Limb (tissue), 2 donors: ENCODE data around the gene CCDC24.

Experiments used
- DNase-seq, 2 donors: peaks; one replicate each; pipeline ENCODE4 v3.0.0-alpha.2; 2016; ENCODE audit errors: extremely low spot score in 2 of 2

Gene CCDC24

DNA sequence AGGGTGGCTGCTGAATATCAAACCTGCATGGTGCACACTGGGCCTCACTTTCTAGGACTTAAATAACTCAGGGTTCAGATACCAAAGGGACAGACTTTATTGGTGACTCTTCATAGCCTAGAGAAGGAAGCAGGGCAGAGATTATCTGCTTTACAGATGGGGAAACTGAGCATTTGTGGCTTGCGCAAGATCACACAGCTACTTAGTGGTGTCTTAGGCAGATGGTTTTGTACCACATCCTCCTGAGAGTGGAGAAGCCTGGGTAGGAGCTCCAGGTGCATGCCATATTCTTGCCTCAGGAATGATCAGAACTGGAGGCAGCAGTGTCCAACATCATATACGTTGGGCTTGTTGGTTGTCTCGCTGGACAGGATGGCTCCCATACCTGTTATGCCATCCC lies 28.4 kb upstream of the CCDC24 start:
- DNase-seq = no peak

DNA sequence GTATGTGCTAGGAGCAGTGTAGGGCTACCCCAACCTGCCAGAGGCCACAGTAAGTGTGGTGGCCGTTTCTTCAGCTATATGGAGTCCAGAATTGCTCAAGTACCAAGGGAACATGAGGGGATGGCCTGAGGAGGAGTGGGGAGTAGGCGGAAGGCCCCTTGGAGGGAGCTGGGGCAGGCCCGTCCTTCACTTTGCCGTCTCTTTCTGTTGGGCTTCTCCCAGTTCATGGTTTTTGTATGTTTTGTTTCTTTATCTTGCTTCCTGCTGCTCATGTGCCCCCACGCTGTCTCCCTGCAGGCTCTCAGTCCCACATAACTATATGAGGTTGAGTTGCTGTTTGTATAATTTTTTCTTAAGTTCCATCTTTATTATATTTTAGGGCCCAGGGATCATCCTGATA lies 27.5 kb upstream of the CCDC24 start:
- no peak for DNase-seq

DNA sequence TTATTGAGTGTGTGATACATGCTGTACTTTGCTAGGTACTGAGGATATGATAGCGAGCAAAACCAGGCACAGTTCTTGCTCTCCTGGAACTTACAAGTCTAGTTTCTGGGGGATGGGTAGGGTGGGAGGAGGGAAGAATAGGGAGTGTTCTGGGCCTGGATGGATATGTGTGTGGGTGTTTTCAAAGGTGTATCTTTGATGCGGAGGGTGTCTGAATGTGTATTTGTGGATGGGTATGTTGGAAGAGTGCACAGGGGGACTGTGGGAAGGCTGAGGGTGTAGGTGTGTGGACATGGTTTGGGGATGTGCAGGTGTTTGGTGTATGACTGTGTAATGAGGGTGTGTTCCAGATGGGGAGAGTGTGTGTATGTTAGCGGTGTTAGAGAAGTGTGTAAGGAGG lies 26.1 kb upstream of the CCDC24 start:
- no peak for DNase-seq

DNA sequence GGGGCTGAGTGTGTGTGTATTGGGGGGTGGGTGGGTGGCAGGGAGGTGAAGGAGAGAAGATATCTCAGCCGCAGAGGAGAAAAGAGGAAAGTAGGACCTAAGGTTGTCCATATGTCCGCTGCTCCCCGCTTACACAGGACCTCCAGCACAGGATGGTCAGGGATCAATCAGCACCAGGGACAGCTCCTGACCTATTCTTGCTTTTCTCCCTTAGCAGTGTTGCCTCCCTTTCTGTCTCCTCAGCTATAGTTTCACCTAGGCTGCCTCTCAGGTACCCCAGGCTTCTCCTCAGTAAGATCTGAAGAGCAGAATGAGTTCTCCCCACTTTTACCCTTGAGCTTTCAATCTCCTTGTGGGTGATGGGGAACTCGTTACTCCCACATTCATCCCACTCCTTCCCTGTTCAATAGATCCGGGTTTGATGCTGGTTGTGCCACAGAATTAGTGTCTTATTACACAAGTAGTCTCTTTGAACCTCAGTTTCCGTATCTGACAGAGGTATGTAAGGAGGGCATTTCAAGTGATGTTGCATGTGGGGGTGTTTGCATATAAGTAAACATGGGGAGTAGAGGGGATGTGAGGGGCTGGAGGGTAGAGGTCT lies 23.0 kb upstream of the CCDC24 start:
- no peak for DNase-seq

DNA sequence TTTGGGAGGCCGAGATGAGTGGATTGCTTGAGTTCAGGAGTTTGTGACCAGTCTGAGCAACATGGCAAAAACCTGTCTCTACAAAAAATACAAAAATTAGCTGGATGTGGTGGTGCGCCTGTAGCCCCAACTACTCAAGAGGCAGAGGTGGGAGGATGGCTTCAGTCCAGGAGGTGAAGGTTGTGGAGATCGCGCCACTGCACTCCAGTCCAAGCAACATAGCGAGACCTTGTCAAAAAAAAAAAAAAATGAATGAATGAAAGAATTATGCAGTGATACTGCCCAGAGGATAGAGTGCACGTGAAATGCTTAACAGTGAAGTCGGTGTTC lies 22.0 kb upstream of the CCDC24 start:
- no peak for DNase-seq

DNA sequence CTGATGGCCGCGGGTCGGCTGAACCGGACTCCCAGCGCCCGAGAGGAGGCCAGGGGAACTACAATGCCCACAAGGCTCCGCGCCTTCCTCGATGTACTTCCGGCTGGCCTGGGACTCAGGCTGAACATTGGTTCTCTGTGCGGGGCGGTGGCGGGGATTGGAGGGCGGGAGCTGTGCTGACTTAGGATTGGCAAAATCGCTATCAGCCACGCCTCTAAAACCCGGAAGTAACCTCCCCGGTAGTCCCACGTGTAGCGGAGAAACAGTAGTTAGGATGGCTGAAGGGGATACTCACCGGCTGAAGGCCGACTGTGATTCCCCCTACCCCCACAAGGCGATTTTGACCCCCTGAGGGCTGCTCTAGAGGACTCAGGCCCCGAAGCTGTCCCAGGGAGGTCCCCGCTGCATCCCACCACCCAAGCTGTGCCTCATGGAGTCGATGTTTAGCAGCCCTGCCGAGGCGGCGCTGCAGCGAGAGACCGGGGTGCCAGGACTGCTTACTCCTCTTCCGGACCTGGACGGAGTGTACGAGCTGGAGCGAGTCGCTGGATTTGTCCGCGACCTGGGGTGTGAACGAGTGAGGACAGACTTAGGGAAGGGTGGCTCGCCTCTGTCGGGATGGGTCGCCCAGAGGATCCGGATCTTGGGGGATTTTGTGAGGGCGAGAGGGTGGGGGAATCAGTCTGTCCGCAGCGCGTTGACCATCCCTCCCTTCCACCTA lies 21.5 kb upstream of the CCDC24 start, which contains the start of gene DPH2:
Gene DPH2 (plus strand): TSS at position 265 of the 721 bp plus-strand sequence. CDS start 166 bp downstream, at position 431.
- peak; percentile 96 to 98 for DNase-seq

DNA sequence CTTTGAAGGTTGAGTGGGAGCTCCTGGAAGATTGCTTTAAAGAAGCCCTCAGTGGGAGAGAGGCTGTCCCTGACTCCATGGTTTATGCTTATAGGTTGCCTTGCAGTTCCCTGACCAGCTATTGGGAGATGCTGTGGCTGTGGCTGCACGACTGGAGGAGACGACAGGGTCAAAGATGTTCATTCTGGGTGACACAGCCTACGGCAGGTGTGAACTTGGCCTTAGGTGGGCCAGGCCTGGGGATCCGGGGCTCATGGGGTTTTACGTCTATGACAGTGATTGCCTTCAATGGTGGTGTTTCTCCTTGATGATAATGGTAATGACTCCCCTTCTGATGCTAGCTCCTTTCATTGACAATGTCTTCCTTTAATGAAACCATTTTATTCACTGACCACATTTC lies 20.9 kb upstream of the CCDC24 start:
- no peak for DNase-seq

DNA sequence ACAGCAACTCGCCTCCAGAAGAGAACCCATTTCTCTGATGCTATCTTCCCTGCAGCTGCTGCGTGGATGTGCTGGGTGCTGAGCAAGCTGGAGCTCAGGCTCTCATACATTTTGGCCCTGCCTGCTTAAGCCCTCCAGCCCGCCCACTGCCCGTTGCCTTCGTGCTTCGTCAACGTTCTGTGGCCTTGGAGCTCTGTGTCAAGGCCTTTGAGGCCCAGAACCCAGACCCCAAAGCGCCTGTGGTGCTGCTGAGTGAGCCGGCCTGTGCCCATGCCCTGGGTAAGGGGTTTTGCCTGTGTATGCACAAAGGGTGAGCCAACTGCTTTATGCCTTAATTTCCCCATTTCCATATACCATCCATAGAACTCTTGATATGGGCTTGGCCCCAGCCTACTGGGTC lies 20.5 kb upstream of the CCDC24 start:
- no peak for DNase-seq

DNA sequence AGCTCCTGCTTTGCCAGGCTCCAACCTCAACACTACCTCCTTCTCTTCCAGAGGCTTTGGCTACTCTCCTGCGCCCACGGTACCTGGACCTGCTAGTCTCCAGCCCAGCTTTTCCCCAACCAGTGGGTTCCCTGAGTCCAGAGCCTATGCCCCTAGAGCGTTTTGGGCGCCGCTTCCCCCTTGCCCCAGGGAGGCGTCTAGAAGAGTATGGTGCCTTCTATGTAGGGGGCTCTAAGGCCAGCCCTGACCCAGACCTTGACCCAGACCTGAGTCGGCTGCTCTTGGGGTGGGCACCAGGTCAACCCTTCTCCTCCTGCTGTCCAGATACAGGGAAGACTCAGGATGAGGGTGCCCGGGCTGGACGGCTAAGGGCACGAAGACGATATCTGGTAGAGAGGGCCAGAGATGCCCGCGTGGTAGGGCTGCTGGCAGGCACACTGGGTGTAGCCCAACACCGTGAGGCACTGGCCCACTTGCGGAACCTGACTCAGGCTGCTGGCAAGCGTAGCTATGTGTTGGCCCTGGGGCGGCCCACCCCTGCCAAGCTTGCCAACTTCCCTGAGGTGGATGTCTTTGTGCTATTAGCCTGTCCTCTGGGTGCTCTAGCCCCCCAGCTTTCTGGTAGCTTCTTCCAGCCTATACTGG lies 19.9 kb upstream of the CCDC24 start:
- DNase-seq = peak in 1 of 2 donors; percentile 21

DNA sequence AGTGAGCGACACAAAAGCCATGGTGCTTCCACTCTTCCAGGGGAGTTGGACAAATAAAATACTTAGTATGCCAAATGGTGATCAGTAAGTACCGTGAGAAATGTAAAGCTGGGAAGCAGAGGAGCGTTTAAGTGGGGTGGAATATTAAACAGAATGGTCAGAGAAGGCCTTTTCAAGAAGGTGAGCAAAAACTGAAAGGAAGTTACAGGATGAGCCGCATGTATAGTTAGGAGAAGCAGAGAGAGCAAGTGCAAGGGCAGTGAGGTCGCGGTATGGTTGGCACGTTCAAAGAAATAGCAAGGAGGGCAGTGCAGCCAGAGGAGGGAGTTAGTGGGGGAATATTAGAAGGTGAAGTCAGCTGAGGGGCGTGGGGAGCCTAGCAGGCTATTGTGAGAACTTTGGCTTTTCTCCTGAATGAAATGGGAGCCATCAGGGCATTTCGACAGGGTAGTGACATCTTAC lies 17.4 kb upstream of the CCDC24 start:
- DNase-seq = no peak

DNA sequence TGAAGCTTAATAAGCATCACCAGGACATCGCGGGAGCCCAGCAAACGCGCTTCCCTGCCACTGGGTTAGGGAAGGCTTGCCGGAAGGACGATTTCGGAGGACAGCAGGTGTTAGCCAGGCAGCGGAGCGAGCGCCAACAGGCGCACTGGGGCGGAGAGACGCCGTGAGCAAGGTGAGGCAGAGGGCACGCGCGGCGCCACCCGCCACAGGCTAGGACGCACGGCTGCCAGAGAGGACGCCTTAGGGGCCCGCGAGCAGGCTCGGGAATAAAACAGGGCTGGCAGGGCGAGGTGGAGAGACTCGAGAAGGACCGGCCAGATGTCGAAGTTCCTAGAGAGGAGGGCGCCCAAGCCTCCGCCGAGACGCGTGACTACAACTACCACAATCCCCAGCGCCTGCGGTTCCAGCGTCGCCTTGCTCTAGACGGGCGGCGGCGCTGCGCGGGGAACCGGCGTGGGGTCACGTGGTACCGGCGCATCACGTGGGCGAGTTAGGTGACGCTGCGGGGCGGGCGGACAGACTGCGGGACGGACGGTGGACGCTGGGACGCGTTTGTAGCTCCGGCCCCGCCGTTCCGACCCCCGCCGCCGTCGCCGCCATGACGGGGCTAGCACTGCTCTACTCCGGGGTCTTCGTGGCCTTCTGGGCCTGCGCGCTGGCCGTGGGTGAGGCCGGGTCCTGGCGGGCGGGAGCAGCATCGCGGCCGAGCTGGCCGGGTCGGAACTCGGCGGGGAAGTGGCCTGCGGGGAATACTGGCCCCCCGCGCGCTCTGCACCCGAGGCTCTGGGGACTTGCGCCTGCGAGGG lies 16.8 kb upstream of the CCDC24 start, which contains the start of gene ATP6V0B:
Gene ATP6V0B (plus strand): TSS at position 518 of the 806 bp plus-strand sequence. CDS start 81 bp downstream, at position 599.
- peak; percentile 94 to 97 for DNase-seq

DNA sequence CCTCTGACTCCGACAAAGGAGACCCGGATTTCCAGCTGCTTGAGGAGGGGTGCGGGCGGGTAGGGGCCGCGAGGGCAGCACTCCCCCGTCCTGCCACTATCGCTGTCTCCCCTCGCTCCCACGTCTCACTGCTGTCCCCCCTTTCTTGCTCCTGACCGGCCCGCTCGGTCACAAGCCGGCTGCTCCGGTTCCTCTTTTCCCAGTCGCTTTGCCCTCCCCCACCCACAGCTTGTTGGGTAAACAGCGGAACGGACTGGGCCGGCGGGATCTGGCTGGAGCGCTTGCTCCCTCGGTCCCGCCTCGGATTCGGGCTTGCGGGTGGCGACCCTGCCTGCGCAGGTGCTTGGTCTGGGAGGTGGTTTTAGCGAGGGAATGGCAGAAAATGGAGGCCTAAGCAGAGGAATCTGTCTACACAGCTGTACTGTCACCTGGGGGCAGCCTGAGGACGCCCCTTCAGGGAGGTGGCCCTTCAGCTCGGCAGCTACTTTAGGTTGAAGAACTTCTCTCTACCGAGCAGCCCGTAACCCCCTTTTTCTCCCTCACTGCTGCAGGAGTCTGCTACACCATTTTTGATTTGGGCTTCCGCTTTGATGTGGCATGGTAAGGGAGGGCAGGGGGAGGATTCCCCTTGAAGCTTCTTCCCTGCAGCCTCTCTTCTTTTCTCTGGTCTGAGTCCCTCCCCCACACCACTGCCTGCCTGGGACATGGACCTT lies 16.0 kb upstream of the CCDC24 start:
- DNase-seq = no peak

DNA sequence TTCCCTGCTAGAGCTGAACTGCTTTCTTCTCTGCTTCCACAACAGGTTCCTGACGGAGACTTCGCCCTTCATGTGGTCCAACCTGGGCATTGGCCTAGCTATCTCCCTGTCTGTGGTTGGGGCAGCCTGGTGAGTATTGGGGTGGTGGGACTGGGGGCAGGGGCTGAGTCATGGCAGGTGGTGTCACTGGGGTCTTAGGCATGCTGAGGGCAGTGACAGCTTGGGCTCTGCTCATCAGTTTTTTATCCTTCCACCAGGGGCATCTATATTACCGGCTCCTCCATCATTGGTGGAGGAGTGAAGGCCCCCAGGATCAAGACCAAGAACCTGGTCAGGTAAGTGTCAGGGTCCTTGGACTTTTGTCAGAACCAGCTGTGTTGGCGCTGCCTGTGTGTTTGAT lies 15.4 kb upstream of the CCDC24 start:
- no peak for DNase-seq

DNA sequence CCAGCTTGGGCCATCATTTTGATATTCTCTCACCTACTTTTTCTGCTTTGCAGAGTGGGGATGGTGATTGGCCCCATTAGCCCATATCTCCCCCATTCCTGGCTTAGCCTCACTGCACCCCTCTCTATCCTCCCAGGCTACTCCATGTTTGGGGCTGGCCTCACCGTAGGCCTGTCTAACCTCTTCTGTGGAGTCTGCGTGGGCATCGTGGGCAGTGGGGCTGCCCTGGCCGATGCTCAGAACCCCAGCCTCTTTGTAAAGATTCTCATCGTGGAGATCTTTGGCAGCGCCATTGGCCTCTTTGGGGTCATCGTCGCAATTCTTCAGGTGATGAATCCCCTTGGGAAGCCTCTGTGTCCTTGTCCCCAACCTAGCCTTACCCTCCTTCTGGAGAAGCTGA lies 14.5 kb upstream of the CCDC24 start:
- no peak for DNase-seq

DNA sequence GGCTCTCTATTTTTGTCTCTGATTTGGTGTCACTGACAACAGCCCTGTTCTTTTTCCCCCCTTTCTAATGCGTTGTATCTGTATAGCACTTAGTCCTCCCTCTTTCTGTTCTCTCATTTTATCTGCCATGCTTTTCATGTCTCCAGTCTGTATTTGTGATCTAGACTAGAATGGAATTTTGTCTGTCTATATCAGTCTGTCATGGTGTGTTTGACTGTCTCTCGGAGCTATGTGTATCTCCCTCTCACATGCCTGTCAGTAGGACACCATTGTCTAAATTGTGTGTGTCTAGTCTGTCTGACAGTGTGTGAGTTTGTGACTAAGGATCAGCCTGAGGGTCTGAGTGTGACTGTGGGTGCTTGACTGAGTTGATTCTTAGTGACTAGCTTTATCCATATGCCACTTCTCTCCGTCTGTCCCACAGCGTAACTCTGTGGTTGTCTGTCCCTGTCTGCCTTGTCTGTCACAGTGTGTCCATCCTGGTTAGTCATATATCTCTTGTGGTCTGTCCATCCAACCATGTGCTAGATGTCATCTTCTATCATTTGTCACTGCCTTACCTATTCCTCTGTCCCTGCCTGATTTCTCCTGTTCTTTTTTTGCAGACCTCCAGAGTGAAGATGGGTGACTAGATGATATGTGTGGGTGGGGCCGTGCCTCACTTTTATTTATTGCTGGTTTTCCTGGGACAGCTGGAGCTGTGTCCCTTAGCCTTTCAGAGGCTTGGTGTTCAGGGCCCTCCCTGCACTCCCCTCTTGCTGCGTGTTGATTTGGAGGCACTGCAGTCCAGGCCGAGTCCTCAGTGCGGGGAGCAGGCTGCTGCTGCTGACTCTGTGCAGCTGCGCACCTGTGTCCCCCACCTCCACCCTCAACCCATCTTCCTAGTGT lies 13.8 kb upstream of the CCDC24 start:
- no peak for DNase-seq

DNA sequence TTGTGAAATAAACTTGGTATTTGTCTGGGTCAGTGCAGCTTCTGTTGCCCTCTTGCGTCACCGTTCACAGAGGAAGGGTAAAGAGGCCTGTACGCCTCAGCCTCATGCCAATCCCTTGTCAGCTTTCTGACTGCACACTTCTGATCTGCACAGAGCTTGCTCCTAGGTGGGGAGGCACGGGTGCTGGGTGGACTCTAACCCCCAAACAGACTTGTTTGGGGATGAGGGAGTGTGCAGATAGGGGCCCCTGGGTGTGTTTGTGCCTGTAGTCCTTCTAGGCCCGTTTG lies 13.2 kb upstream of the CCDC24 start:
- no peak for DNase-seq

DNA sequence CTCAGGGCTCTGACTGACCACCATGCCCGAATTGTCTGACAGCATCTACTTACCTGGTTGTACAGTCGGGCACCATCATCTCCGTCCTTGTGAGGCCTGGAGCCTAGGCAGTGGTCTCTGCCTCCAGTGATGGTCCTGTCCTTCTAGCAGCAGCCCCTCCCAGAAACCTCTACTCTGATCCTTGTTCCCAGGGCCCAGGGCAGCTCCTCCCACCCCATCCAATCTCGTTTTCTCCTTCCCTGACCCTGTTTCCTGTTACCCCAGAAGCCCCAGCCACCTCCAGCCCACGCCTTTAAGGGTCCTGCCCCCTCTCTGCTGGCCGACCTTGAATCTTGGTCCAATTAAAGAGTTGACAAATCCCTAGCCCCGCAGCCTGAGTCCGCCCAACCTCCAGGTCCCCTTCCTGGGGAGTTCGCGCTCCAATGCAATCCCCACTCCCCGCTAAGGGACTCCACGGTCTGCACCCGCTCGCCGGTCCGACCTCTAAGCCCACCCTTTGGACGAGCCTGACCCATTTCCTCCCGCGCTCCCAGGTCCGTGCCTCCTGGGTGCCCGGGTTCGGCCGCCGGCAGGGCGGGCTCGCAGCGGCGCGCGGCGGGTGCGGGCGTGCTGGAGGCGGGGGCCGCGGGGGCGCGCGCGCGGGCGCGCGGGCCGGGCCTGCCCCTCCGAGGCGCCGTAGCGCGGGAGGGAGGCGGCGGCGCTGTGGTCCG lies 12.7 kb upstream of the CCDC24 start, which contains the start of gene B4GALT2:
Gene B4GALT2 (plus strand): TSS at position 660 of the 710 bp plus-strand sequence. CDS start 1,951 bp downstream, outside the sequence.
- peak in 1 of 2 donors; percentile 75 for DNase-seq

DNA sequence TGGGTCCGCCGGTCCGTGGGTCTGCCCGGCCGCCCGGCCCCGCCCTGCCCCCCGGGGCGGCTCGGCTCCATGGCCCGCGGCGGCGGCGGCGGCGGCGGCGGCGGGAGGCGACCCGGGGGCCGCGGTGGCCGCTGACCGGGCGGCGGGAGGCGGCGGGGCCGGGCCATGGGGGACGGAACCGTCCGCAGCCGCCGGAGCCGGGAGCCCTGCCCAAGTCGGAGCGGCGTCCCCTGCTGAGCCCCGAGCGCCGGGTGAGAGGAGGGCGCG lies 12.2 kb upstream of the CCDC24 start:
- no peak for DNase-seq

DNA sequence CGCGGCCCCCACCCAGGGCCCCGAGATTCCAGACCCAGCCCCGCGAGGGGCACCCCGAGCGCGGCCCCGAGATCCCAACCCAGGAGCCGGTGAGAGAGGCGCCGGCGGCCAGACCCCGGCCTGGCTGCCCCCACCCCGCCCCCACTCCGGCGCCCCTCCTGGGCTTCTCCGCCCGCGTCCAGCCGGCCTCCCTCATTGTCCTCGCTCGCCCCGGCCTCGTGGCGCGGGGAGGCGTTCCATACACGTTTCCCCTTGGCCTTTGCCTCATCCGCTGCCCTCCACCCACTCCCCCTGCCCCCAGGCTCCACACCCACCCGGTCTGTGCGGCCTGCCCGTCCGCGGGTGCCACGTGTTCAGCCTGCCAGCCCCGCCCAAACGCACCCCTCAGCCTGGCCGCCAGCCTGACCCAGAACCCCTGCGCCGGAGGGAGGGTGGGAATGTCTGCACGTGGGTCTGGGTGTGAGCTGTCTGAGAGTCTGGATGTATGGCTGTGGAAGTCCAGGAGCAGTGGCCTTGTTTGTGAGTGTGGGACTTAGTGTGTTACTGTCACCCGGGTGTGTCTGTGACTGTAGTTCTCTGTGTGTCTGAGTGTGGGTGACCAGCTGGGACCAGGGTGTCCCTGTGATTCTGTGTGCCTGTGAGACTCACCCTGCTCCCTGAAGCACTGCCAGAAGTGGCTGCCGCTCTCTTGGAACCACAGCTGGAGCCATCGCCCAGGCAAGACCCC lies 11.7 kb upstream of the CCDC24 start:
- DNase-seq = peak; percentile 10 to 76
